Gastrocnemius medialis (tissue), 4 donors: ENCODE results near the gene ABCC4.

Source experiments
- POLR2A ChIP-seq, 2 donors: fragments of 450-650 bp; IDR thresholded peaks; one replicate each; pipeline ENCODE4 v1.6.1; 2017; ENCODE audit warnings: antibody characterized with exemption in 2 of 2, mild to moderate bottlenecking in 2 of 2, moderate library complexity in 2 of 2
- TF ChIP-seq, protein P1 (sequence below), 5 experiments: fragments of 450-650 bp in 3 of 5; fragments of 200-600 bp in 2 of 5; sonication (generic) in 2 of 5; IDR thresholded peaks in 4 of 5; conservative IDR thresholded peaks in 1 of 5; 1 replicate in 4 of 5; 2 replicates in 1 of 5; pipeline ENCODE4 v1.5.1; 2016 to 2019; ENCODE audit warnings: antibody characterized with exemption in 5 of 5, mild to moderate bottlenecking in 3 of 5, moderate library complexity in 3 of 5

DNA sequence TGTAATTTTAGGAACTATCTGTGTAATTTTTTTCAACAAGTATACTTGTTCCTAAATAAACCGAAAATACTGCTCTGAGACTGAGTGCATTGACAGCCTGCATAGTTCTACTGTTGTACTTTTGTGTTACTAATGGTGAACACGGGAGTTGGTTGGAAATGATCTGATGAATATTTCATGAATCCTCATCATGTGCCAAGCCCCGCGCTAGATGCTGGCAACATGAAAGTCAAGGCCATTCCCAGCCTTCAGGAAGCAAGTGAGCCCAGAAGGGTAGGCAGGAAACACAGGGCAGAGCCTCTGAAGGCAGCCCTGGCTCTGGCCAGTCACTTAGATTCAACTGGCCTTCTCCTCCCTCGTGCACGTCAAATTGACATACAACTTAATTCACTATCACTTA is 106.1 kb downstream of the ABCC4 start:
- TF ChIP-seq, protein P1, sequence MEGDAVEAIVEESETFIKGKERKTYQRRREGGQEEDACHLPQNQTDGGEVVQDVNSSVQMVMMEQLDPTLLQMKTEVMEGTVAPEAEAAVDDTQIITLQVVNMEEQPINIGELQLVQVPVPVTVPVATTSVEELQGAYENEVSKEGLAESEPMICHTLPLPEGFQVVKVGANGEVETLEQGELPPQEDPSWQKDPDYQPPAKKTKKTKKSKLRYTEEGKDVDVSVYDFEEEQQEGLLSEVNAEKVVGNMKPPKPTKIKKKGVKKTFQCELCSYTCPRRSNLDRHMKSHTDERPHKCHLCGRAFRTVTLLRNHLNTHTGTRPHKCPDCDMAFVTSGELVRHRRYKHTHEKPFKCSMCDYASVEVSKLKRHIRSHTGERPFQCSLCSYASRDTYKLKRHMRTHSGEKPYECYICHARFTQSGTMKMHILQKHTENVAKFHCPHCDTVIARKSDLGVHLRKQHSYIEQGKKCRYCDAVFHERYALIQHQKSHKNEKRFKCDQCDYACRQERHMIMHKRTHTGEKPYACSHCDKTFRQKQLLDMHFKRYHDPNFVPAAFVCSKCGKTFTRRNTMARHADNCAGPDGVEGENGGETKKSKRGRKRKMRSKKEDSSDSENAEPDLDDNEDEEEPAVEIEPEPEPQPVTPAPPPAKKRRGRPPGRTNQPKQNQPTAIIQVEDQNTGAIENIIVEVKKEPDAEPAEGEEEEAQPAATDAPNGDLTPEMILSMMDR (IDR thresholded peaks at IDR 0.05 in 4 of 5, conservative IDR thresholded peaks at IDR 0.05 in 1 of 5): no peak
- no peak for TF ChIP-seq POLR2A (IDR thresholded peaks at IDR 0.05)
